Dedifferentiated amniotic fluid mesenchymal stem cell (primary cell): ENCODE results near the gene CCT2.
"Not testable (repeated sequence)": the region's sequence is repeated elsewhere in the genome, so short reads cannot be mapped to it uniquely, and the experiment has no call there.

Source experiments
- DNase-seq: peaks from one replicate; pipeline ENCODE4 v3.0.0-alpha.2; 2016; ENCODE audit errors: extremely low spot score

Gene CCT2

GRCh38 chr12:69588527-69588926 is 3.3 kb downstream of the CCT2 start:
- DNase-seq: no peak

GRCh38 chr12:69589082-69589481 is 3.8 kb downstream of the CCT2 start:
- DNase-seq: no peak

DNA sequence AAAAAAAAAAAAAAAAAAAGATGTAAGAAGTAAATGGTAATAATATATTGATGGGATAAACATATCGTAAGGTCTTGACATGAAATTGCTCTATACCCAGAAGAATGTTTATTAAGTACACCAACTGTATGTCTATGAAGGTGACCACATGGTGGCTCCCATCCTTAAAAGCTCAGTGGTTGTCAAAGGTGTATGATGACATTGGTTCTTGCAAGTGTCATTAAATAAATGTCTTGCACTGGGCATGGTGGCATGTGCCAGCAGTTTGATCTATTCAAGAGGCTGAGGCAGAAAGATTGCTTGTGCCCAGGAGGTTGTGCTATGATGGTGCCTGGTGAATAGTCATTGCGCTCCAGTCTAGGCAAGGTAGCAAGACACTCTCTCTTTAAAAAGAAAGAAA is 10.4 kb downstream of the CCT2 start:
- no peak for DNase-seq

GRCh38 chr12:69598174-69598753 is 13.0 kb downstream of the CCT2 start:
- DNase-seq: no peak

DNA sequence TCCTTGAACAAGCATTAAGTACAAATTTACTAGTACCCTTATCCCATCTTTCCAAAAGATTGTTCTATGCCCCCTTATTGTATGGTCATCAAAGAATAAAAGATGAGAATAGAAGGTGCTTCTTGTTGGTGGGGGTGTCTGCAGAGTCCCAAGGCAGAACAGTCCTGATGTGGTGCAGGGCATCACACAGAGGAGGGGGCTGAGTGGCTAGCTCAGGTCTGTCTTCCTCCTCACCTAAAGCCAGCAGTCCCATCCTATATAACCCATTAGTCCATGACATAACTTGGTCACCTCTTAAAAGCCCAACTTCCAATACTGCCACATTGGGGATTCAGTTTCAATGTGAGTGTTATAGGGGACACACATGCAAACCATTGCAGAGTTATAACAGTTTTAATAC is 15.5 kb downstream of the CCT2 start:
- no peak for DNase-seq

DNA sequence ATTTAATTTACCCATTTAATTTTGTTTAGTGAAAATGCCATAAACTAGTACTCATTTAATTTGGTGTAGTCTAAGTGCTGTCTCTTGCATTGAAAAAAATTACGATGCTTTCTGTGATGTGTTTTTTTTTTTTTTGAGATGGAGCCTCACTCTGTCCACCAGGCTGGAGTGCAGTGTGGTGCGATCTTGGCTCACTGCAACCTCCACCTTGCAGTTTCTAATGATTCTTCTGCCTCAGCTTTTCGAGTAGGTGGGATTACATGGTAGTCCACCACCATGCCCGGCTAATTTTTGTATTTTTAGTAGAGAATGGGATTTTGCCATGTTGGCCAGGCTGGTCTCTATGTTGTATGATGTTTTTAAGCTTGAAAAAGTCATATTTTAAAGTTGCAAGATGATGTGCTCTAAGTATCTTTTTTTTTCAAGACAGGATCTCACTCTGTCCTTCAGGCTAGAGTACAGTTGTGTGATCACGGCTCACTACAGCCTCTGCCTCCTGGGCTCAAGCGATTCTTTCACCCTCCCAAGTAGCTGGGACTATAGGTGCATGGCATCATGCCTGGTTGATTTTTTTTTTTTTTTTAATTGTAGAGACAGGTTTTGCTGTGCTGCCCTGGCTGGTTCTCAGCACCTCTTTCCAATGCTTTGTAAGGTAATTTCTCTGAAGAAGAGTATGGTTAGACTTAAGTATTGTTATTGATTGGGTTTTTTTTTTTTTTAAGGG is 16.9 kb downstream of the CCT2 start:
- no peak for DNase-seq

GRCh38 chr12:69602954-69603353 is 17.7 kb downstream of the CCT2 start:
- DNase-seq: no peak

GRCh38 chr12:69603556-69603955 is 18.3 kb downstream of the CCT2 start:
- DNase-seq: not testable (repeated sequence)

- DNase-seq: not testable (repeated sequence)
Observed at GRCh38 chr12:69604275-69604674, 19.0 kb downstream of the CCT2 start.

DNA sequence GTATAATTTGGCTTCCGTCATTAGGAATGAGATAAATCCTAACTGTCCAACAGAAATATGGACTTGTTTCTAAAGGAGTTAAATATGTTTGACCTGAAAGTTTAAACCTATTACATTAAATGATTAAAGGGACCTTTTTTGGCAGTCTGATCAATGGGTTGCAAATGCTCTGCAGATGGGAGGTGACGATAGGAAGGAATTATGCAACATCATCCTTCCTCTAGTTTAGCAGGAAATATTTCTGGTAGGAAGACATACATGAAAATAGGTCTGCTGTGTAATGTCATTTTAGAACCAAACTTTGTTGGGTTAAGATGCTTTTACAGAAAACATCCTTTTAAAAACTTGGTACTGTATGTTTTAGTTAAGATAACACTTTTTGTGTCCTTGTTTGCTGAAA is 22.9 kb downstream of the CCT2 start:
- no peak for DNase-seq

GRCh38 chr12:69610126-69610525 is 24.9 kb downstream of the CCT2 start:
- no peak for DNase-seq

- no peak for DNase-seq
Observed at GRCh38 chr12:69610729-69611128, 25.5 kb downstream of the CCT2 start, which contains the start of gene LRRC10. Gene LRRC10 (minus strand): TSS chr12:69610907. CDS start chr12:69610838, 69 bp downstream.

- no peak for DNase-seq
Observed at GRCh38 chr12:69613351-69613750, 28.1 kb downstream of the CCT2 start.

GRCh38 chr12:69616025-69616424 is 30.8 kb downstream of the CCT2 start:
- no peak for DNase-seq

- no peak for DNase-seq
Observed at GRCh38 chr12:69619050-69619449, 33.8 kb downstream of the CCT2 start.

GRCh38 chr12:69620077-69620476 is 34.8 kb downstream of the CCT2 start:
- DNase-seq: no peak

GRCh38 chr12:69620921-69621320 is 35.7 kb downstream of the CCT2 start:
- no peak for DNase-seq

DNA sequence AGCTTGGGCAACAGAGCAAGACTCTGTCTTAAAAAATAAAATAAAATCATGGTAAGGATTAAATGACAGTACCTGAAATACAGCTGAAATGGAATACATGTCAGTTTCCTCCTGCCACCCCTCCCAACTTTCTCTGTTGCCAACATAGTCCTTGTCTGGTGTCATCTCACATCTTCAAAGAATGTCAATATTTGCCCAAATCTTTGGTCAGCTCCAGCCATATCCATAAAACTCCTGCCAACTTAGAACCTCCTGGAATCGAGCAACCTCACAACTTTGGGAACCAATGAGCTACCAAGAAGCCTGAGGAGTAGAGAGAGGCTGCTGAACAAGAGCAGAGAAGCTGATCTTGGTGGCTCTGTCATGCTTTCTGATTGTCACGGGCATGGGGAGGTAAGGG is 36.3 kb downstream of the CCT2 start:
- no peak for DNase-seq

DNA sequence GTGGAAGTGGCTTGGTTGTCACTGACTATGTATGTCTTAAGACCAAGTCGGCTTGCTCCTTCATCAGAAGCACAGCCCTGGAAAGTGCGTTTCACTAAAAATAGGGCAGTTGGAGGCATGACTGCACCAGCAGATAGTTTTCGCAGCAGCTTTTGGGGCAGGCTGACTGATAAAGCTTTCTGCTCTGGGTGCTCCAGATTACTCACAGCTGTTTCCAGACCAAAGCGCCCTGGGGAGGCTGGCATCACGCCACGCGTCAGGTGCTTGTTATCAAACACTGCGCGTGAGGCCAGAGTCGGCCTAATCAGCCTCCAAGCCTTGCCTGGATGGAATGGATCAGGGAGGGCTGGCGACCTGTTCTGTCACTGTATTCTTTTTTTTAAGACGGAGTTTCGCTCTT is 38.7 kb downstream of the CCT2 start:
- DNase-seq: no peak

DNA sequence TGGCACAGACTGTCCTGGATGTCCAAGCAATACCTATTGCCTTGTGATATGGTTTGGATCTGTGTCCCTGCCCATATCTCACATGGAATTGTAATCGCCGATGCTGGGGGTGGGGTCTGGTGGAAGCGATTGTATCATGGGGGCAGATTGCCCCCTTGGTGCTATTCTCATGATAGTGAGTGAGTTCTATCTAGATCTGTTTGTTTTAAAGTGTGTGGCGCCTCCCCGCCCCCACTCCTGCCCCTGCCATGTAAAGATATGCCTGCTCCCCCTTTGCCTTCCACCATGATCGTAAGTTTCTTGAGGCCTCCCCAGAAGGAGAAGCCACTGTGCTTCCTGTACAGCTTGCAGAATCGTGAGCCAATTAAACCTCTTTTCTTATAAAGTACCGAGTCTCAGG is 42.2 kb downstream of the CCT2 start:
- no peak for DNase-seq

- no peak for DNase-seq
Observed at GRCh38 chr12:69630191-69630590, 44.9 kb downstream of the CCT2 start.

- no peak for DNase-seq
Observed at GRCh38 chr12:69633061-69633460, 47.8 kb downstream of the CCT2 start.

GRCh38 chr12:69639400-69640016 is 54.2 kb downstream of the CCT2 start:
- peak; percentile 48 for DNase-seq
